Activated CD8-positive, alpha-beta T cell treated with anti-CD3 and anti-CD28 coated beads for 36 hours (primary cell): ENCODE measurements around the gene LAPTM5. TPM values are rescaled to one million over a fixed set of nuclear protein-coding genes. Genes with fewer than 3 reads are reported as not detected.
A peak's percentile ranks its signal among the peaks of the same experiment; 100 is the strongest.

Experiments used
- ATAC-seq: fragments of 200-7000 bp; cut with Tn5 transposase; one replicate; pipeline ENCODE4 v1.10.0; 2021; ENCODE audit warnings: mild to moderate bottlenecking, moderate library complexity
- CTCF ChIA-PET: fragments of 350-600 bp; sonication (Branson Sonifier 250); formaldehyde crosslinking; loops from one replicate; lab custom pipeline; 2021; ENCODE audit warnings: antibody characterized with exemption; lab: Charles Lee
- POLR2A ChIA-PET: fragments of 350-600 bp; sonication (Branson Sonifier 250); formaldehyde crosslinking; loops from one replicate; lab custom pipeline; 2021; ENCODE audit warnings: antibody characterized with exemption; lab: Charles Lee
- DNase-seq: peaks from one replicate; pipeline ENCODE4 v3.0.0-alpha.2; 2020
- H3K27ac Mint-ChIP-seq: one replicate; pipeline ENCODE4 v1.8.0; 2021; ENCODE audit warnings: mild to moderate bottlenecking, mixed read lengths
- H3K27me3 Mint-ChIP-seq: one replicate; pipeline ENCODE4 v1.8.0; 2021; ENCODE audit warnings: mixed read lengths
- H3K36me3 Mint-ChIP-seq: one replicate; pipeline ENCODE4 v1.8.0; 2021; ENCODE audit warnings: low read depth, mixed read lengths
- H3K4me1 Mint-ChIP-seq: one replicate; pipeline ENCODE4 v1.8.0; 2021; ENCODE audit warnings: low read depth, mixed read lengths
- H3K4me3 Mint-ChIP-seq: one replicate; pipeline ENCODE4 v1.8.0; 2021; ENCODE audit warnings: mild to moderate bottlenecking, moderate library complexity, mixed read lengths
- H3K9me3 Mint-ChIP-seq: one replicate; pipeline ENCODE4 v1.8.0; 2021; ENCODE audit warnings: mixed read lengths
- intact Hi-C: fragments of 100-400 bp; cut with micrococcal nuclease; formaldehyde crosslinking; loops from one replicate; pipeline ENCODE4 v1.10.0; 2022
- total RNA-seq, 2 experiments: library from RNA; stranded (reverse); gene quantifications; one replicate each; pipeline ENCODE4 v1.2.3, GENCODE V29; 2021
- TF ChIP-seq, protein P1 (sequence below): fragments of 200-600 bp; IDR thresholded peaks from one replicate; pipeline ENCODE4 v1.8.0; 2022; ENCODE audit warnings: antibody characterized with exemption, mild to moderate bottlenecking

LAPTM5 gene
- total RNA-seq, 2 experiments from 2014 or later = 229 to 237 TPM

DNA sequence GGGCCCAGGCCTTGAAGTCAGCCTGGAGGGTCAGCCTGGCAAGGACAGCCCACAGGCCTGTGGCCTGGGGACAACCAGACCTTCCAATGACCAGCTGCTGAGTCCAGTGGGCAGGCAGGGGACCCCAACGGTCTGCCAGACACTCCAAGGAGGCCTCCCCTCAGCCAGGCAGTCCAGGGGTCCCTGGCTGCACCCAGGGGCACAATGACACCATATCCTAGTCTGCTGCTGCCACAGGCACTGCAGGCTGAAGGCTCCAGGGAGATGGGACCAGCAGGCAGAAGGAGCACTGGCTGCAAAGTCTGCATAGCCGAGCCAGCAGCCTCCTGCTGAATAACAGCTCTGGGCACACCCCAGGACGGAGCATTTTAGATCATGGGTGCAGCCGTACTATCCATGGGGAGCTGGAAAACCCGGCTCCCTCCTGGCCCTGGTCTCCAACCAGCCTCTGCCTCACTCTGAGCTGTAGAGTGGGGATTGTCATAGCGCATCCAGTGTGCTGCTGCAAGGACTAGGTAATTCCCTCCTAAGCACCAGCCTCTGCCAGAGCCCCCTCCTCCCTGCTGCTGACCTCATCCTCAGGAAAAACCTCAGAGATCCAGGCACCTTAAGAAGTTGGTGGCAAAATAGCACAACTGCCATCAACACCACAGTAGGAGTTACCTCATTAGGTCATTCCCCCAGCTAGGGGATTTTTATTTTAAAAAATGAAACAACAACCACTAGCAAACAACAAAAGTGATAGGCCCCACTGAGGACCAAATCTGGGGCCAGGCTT, 4.8 kb upstream of the LAPTM5 start:
- no peaks in the 10 kb centered on the region for H3K9me3 Mint-ChIP-seq
- POLR2A ChIA-PET = interaction anchor here (2.9 to 24.0 kb wide), 2 partner anchors 21 to 43 kb away, joined by 11 to 671 read pairs; partner anchors contain the start of genes LAPTM5 and MATN1

DNA sequence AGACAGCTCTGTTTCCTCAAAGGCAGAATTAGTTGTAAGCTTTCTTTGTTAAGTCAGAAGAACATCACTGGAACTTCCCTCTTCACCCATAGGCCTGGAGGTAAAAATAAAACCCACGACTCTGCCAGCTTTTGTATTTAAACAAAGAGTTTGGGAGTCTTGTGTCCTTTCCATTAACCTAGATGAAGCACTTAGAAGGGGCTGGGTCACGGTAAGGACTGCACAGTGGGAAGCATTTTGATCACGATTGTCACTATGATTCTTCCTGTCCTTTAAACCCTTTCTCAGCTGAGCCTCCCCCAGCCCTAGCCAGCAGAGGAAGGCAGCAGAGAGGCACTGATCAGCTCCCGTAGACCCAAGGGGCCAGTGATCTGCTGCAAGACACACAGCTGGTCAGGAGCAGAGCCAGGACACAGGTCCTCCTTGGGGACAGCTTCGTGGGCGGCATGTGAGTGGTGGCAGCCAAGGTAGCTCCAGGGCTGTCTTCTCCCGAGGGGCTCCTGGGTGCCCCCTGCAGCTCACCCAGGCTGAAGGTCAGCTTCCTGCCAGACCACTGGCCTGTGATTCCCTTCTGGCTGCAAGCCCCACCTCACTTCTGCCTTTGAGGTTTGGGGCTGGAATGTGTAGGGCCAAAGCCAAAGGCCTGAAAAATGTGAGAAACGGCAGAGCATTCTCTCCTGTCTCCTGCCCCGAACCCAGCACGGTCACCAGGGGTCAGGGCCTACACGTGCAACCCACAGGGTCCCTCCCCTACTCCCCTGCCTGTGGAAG, 4.0 kb upstream of the LAPTM5 start:
- intact Hi-C loops = no loop called here
- H3K9me3 Mint-ChIP-seq = no peaks in the 10 kb centered on the region
- ChIA-PET CTCF (interaction anchor here (0.7 to 15.2 kb wide), 10 partner anchors 9 to 184 kb away, joined by 3 to 186 read pairs (median 5); partner anchors contain the start of gene MATN1), POLR2A (interaction anchor here (0.9 to 24.0 kb wide), 4 partner anchors 10 to 535 kb away, joined by 3 to 671 read pairs (median 7); partner anchors contain the start of genes LAPTM5, MATN1, SNRNP40 and ZCCHC17)
- H3K4me1 Mint-ChIP-seq = peaks cover 85% of the 10 kb centered on the region
- no peak for ATAC-seq
- no peak overlapping the region for H3K4me3 Mint-ChIP-seq
- TF ChIP-seq, protein P1, sequence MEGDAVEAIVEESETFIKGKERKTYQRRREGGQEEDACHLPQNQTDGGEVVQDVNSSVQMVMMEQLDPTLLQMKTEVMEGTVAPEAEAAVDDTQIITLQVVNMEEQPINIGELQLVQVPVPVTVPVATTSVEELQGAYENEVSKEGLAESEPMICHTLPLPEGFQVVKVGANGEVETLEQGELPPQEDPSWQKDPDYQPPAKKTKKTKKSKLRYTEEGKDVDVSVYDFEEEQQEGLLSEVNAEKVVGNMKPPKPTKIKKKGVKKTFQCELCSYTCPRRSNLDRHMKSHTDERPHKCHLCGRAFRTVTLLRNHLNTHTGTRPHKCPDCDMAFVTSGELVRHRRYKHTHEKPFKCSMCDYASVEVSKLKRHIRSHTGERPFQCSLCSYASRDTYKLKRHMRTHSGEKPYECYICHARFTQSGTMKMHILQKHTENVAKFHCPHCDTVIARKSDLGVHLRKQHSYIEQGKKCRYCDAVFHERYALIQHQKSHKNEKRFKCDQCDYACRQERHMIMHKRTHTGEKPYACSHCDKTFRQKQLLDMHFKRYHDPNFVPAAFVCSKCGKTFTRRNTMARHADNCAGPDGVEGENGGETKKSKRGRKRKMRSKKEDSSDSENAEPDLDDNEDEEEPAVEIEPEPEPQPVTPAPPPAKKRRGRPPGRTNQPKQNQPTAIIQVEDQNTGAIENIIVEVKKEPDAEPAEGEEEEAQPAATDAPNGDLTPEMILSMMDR = no peak
- H3K36me3 Mint-ChIP-seq = peaks cover 2% of the 10 kb centered on the region
- peak overlapping the region; percentile 81 for H3K27ac Mint-ChIP-seq
- H3K27me3 Mint-ChIP-seq = no peaks in the 10 kb centered on the region
- peak; percentile 38 for DNase-seq

More for the DNA sequence above, 4.8 kb upstream of the LAPTM5 start:
- intact Hi-C loops = no loop called here
- DNase-seq = no peak
- CTCF ChIA-PET = interaction anchor here (1.1 to 15.2 kb wide), 6 partner anchors 10 to 44 kb away, joined by 3 to 186 read pairs (median 6); no protein-coding TSS in a partner anchor
- H3K4me1 Mint-ChIP-seq = peaks cover 91% of the 10 kb centered on the region
- TF ChIP-seq, protein P1 = no peak
- H3K27me3 Mint-ChIP-seq = no peaks in the 10 kb centered on the region
- no peaks in the 10 kb centered on the region for H3K36me3 Mint-ChIP-seq
- ATAC-seq = no peak
- H3K4me3 Mint-ChIP-seq = no peak overlapping the region
- H3K27ac Mint-ChIP-seq = peak overlapping the region; percentile 81

DNA sequence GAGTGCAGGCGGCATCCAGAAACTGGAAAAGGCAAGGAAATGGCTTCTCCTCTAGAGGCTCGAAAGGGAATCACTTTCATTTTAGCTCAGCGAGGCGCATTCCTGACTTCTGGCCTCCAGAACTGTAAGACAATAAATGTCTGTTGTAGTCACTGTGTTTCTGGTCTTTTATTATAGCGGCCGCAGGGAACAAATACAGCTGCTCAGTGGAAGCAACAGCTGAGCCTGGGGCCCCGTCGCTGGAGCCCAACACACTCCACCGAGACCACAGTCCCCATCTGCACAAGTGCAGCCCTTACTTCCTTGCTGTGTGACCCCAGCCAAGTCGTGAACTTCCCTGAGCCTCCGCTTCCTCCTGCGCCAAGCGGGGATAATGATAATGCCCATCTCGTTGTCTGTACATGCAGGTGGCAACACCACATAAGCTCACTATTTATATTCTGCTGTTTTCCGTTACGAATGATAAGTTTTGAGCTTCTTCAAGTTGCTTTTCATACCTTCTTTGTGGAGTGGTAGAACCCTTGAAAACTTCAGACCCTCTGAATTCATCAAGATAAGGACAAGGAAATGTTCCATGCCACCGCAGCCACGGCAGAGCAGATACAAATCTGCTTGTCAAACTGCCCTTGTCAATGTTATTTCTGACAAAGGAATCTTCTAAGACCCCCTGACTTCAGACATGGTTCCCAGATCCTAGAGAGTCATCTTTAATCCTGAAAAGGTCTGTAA, 3.2 kb upstream of the LAPTM5 start:
- CTCF ChIA-PET = interaction anchor here (0.7 to 15.2 kb wide), 9 partner anchors 9 to 184 kb away, joined by 3 to 186 read pairs (median 4); partner anchors contain the start of gene MATN1
- TF ChIP-seq, protein P1 = no peak
- Mint-ChIP-seq H3K4me3 (peak overlapping the region; percentile 56), H3K36me3 (peaks cover 8% of the 10 kb centered on the region), H3K27ac (peak overlapping the region; percentile 69), H3K4me1 (peaks cover 77% of the 10 kb centered on the region), H3K9me3 (no peaks in the 10 kb centered on the region), H3K27me3 (no peaks in the 10 kb centered on the region)
- no peak for ATAC-seq
- no peak for DNase-seq
- POLR2A ChIA-PET = interaction anchor here (0.9 to 24.0 kb wide), 4 partner anchors 11 to 536 kb away, joined by 3 to 671 read pairs (median 7); partner anchors contain the start of genes LAPTM5, MATN1, SNRNP40 and ZCCHC17
- intact Hi-C loops = no loop called here

DNA sequence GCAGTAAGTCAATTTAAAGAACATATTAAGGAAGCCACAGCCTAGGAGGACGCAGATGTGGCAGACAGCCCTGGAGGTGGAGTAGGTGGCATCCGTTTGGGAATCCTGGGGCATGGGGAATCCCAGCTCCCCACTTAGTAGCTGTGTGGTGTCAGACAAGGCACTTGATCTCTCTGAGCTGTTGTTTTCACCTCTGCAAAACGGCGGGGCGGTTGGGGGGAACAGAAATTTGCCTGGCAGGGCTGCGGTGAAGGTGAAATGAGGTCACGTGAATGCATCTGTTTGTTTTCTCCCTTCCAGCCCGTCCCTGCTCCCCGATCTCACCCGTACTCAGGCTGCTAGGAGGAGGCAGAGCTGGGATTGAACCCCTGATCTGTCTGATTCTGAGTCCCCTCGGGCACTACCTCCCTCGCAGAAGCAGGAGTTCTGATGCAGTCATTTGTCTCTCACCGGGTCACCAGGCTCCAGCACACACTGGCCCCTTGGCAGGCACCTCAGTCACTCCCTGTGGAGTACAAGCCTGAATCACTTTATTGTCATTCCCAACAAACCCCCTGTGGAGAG, 2.2 kb upstream of the LAPTM5 start:
- intact Hi-C loops = loop anchor here (1.0 kb wide), 1 partner anchor 16 kb away; no protein-coding TSS in a partner anchor
- ChIA-PET POLR2A (interaction anchor here (0.8 to 24.0 kb wide), 2 partner anchors 19 to 41 kb away, joined by 3 to 671 read pairs; partner anchors contain the start of genes LAPTM5 and MATN1), CTCF (interaction anchor here (1.2 to 15.2 kb wide), 4 partner anchors 9 to 40 kb away, joined by 3 to 186 read pairs (median 18); no protein-coding TSS in a partner anchor)
- H3K4me1 Mint-ChIP-seq = peaks cover 76% of the 10 kb centered on the region
- H3K36me3 Mint-ChIP-seq = peaks cover 18% of the 10 kb centered on the region
- H3K27ac Mint-ChIP-seq = peak overlapping the region; percentile 83
- DNase-seq (peak; percentile 83), ATAC-seq (peak; percentile 8)
- no peaks in the 10 kb centered on the region for H3K27me3 Mint-ChIP-seq
- H3K9me3 Mint-ChIP-seq = no peaks in the 10 kb centered on the region
- peak overlapping the region; percentile 56 for H3K4me3 Mint-ChIP-seq
- TF ChIP-seq, protein P1 = no peak
